Rectal smooth muscle tissue (tissue), 1 donor: ENCODE measurements around the gene CEP170.

ENCODE experiments used
- H3K27ac ChIP-seq: one replicate; pipeline ENCODE4 v1.7.0; 2013; ENCODE audit warnings: low read depth, low read length, inconsistent platforms
- H3K27me3 ChIP-seq: one replicate; pipeline ENCODE4 v1.7.0; 2013; ENCODE audit warnings: low read length; ENCODE audit not compliant: control insufficient read depth, insufficient read depth
- H3K36me3 ChIP-seq: one replicate; pipeline ENCODE4 v1.7.0; 2013; ENCODE audit warnings: low read length; ENCODE audit not compliant: control insufficient read depth, insufficient read depth
- H3K4me1 ChIP-seq: one replicate; pipeline ENCODE4 v1.7.0; 2013; ENCODE audit warnings: low read length; ENCODE audit not compliant: control insufficient read depth, insufficient read depth
- H3K4me3 ChIP-seq: one replicate; pipeline ENCODE4 v1.7.0; 2013; ENCODE audit warnings: low read length
- H3K9ac ChIP-seq: one replicate; pipeline ENCODE4 v1.7.0; 2013; ENCODE audit warnings: low read length

Gene CEP170

GRCh38 chr1:243280571-243281129, 25.6 kb upstream of the CEP170 start:
- Histone ChIP-seq H3K4me3 (no peak overlapping the region), H3K36me3 (no peaks in the 10 kb centered on the region), H3K4me1 (no peaks in the 10 kb centered on the region), H3K27me3 (no peaks in the 10 kb centered on the region), H3K9ac (no peak overlapping the region), H3K27ac (no peak overlapping the region)

- Histone ChIP-seq H3K27ac (no peak overlapping the region), H3K9ac (no peak overlapping the region), H3K36me3 (peaks cover 3% of the 10 kb centered on the region)
Measured at GRCh38 chr1:243275316-243275715, 20.2 kb upstream of the CEP170 start.

GRCh38 chr1:243273945-243274344, 18.9 kb upstream of the CEP170 start:
- no peaks in the 10 kb centered on the region for H3K4me1 ChIP-seq
- H3K4me3 ChIP-seq: no peak overlapping the region
- H3K27me3 ChIP-seq: no peaks in the 10 kb centered on the region
- peaks cover 3% of the 10 kb centered on the region for H3K36me3 ChIP-seq
- H3K27ac ChIP-seq: no peak overlapping the region
- H3K9ac ChIP-seq: no peak overlapping the region

More at GRCh38 chr1:243275316-243275715, 20.2 kb upstream of the CEP170 start:
- Histone ChIP-seq H3K4me1 (no peaks in the 10 kb centered on the region), H3K4me3 (no peak overlapping the region), H3K27me3 (no peaks in the 10 kb centered on the region)

GRCh38 chr1:243273506-243273905, 18.4 kb upstream of the CEP170 start:
- Histone ChIP-seq H3K36me3 (peaks cover 3% of the 10 kb centered on the region), H3K27me3 (no peaks in the 10 kb centered on the region), H3K4me1 (no peaks in the 10 kb centered on the region), H3K4me3 (no peak overlapping the region), H3K9ac (no peak overlapping the region), H3K27ac (no peak overlapping the region)

- Histone ChIP-seq H3K4me1 (no peaks in the 10 kb centered on the region), H3K36me3 (peaks cover 3% of the 10 kb centered on the region)
Measured at GRCh38 chr1:243272401-243272800, 17.3 kb upstream of the CEP170 start.

GRCh38 chr1:243271996-243272395, 16.9 kb upstream of the CEP170 start:
- Histone ChIP-seq H3K36me3 (peaks cover 3% of the 10 kb centered on the region), H3K27ac (no peak overlapping the region), H3K4me1 (no peaks in the 10 kb centered on the region), H3K4me3 (no peak overlapping the region), H3K27me3 (no peaks in the 10 kb centered on the region), H3K9ac (no peak overlapping the region)

More at GRCh38 chr1:243272401-243272800, 17.3 kb upstream of the CEP170 start:
- Histone ChIP-seq H3K4me3 (no peak overlapping the region), H3K27ac (no peak overlapping the region), H3K9ac (no peak overlapping the region), H3K27me3 (no peaks in the 10 kb centered on the region)

- Histone ChIP-seq H3K36me3 (peaks cover 3% of the 10 kb centered on the region), H3K27me3 (no peaks in the 10 kb centered on the region), H3K9ac (no peak overlapping the region), H3K4me3 (no peak overlapping the region), H3K27ac (no peak overlapping the region), H3K4me1 (no peaks in the 10 kb centered on the region)
Measured at GRCh38 chr1:243270097-243270864, 15.2 kb upstream of the CEP170 start.

GRCh38 chr1:243269461-243269801, 14.3 kb upstream of the CEP170 start:
- Histone ChIP-seq H3K4me1 (no peaks in the 10 kb centered on the region), H3K27ac (no peak overlapping the region), H3K4me3 (no peak overlapping the region), H3K27me3 (no peaks in the 10 kb centered on the region), H3K36me3 (peaks cover 3% of the 10 kb centered on the region), H3K9ac (no peak overlapping the region)

GRCh38 chr1:243268751-243269460, 13.8 kb upstream of the CEP170 start:
- no peaks in the 10 kb centered on the region for H3K4me1 ChIP-seq
- H3K9ac ChIP-seq: no peak overlapping the region
- H3K4me3 ChIP-seq: no peak overlapping the region
- no peak overlapping the region for H3K27ac ChIP-seq
- H3K27me3 ChIP-seq: no peaks in the 10 kb centered on the region
- H3K36me3 ChIP-seq: no peaks in the 10 kb centered on the region

GRCh38 chr1:243267914-243268653, 13.0 kb upstream of the CEP170 start:
- Histone ChIP-seq H3K9ac (no peak overlapping the region), H3K36me3 (no peaks in the 10 kb centered on the region), H3K4me3 (no peak overlapping the region), H3K27ac (no peak overlapping the region), H3K27me3 (no peaks in the 10 kb centered on the region), H3K4me1 (no peaks in the 10 kb centered on the region)

GRCh38 chr1:243267471-243267880, 12.4 kb upstream of the CEP170 start:
- Histone ChIP-seq H3K4me1 (no peaks in the 10 kb centered on the region), H3K9ac (no peak overlapping the region), H3K36me3 (no peaks in the 10 kb centered on the region), H3K27ac (no peak overlapping the region), H3K27me3 (no peaks in the 10 kb centered on the region), H3K4me3 (no peak overlapping the region)

GRCh38 chr1:243266231-243266630, 11.2 kb upstream of the CEP170 start:
- no peaks in the 10 kb centered on the region for H3K27me3 ChIP-seq
- H3K36me3 ChIP-seq: no peaks in the 10 kb centered on the region
- H3K4me3 ChIP-seq: no peak overlapping the region
- no peak overlapping the region for H3K27ac ChIP-seq
- H3K4me1 ChIP-seq: no peaks in the 10 kb centered on the region
- H3K9ac ChIP-seq: no peak overlapping the region
